ENCODE results near the gene PTGFRN.

The PTGFRN gene

DNA sequence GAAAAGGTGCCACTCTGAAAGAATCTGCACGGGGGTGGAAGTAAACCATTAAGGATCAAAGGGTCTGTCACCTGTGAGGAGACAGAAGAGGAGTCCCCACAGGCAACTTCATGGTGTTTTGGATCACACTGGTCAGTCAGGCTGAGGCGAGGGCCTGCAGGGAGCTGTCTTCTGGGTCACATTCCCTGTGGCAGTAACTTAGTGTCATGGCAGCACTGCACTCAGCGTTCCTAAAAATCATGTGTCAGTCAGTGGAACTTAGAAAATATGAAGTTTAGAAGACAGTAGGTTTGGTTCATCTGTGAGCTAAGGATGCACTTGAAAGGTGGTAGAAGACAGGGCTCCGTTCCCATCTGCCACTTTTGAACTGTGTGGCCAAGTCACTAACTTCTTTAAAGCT is 48.4 kb downstream of the PTGFRN start:
- no peaks in the 10 kb centered on the region for H3K9me3 ChIP-seq (ENCODE audit: insufficient read depth, low read length)
- no peak overlapping the region for H3K4me3 ChIP-seq (ENCODE audit: low read length)
- H3K4me2 ChIP-seq (ENCODE audit: low read length), result no peak overlapping the region
- no peak overlapping the region for H3K9ac ChIP-seq (ENCODE audit: low read length)
- no peaks in the 10 kb centered on the region for H3K27me3 ChIP-seq (ENCODE audit: low read depth, low read length)
- no peaks in the 10 kb centered on the region for H3K36me3 ChIP-seq (replicated peaks; ENCODE audit: low read depth, low read length)
- no peak overlapping the region for H3K27ac ChIP-seq (ENCODE audit: low read length)
- TF ChIP-seq, protein P1, sequence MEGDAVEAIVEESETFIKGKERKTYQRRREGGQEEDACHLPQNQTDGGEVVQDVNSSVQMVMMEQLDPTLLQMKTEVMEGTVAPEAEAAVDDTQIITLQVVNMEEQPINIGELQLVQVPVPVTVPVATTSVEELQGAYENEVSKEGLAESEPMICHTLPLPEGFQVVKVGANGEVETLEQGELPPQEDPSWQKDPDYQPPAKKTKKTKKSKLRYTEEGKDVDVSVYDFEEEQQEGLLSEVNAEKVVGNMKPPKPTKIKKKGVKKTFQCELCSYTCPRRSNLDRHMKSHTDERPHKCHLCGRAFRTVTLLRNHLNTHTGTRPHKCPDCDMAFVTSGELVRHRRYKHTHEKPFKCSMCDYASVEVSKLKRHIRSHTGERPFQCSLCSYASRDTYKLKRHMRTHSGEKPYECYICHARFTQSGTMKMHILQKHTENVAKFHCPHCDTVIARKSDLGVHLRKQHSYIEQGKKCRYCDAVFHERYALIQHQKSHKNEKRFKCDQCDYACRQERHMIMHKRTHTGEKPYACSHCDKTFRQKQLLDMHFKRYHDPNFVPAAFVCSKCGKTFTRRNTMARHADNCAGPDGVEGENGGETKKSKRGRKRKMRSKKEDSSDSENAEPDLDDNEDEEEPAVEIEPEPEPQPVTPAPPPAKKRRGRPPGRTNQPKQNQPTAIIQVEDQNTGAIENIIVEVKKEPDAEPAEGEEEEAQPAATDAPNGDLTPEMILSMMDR (IDR thresholded peaks at IDR 0.05; ENCODE audit: low read depth, low read length), result no peak
- no peak for TF ChIP-seq EZH2phosphoT487 (IDR thresholded peaks at IDR 0.05; ENCODE audit: low read depth)
- H4K20me1 ChIP-seq (ENCODE audit: insufficient read depth, low read length), result no peaks in the 10 kb centered on the region
- no peak overlapping the region for H2AFZ ChIP-seq (ENCODE audit: low read depth, low read length)
- H3K4me1 ChIP-seq (ENCODE audit: low read length), result no peaks in the 10 kb centered on the region
- no peaks in the 10 kb centered on the region for H3K79me2 ChIP-seq (ENCODE audit: low read length)

DNA sequence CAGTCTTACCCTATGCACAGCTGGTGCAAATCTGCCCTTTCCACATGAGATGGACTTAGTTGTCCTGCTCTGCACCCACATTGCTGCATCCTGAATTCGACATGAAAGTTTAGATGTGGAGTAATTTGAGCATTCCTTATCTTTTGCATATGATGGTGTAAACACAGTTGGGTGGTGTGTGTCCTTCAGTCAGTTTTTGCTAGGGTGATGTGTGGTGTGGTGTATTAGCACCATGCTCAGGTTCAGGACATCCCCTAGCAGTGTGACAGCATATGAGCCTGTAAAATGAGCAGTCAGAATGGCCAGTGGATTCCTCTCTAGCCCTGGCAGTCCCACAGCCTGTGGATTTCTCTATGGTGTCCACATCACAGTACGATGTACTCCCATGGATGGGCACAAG is 49.3 kb downstream of the PTGFRN start:
- Histone ChIP-seq H3K79me2 (ENCODE audit: low read length) (no peaks in the 10 kb centered on the region), H3K4me1 (ENCODE audit: low read length) (no peaks in the 10 kb centered on the region), H4K20me1 (ENCODE audit: insufficient read depth, low read length) (no peaks in the 10 kb centered on the region), H3K9me3 (ENCODE audit: insufficient read depth, low read length) (no peaks in the 10 kb centered on the region), H3K9ac (ENCODE audit: low read length) (no peak overlapping the region), H3K27me3 (ENCODE audit: low read depth, low read length) (no peaks in the 10 kb centered on the region), H3K4me3 (ENCODE audit: low read length) (no peak overlapping the region), H2AFZ (ENCODE audit: low read depth, low read length) (no peak overlapping the region), H3K27ac (ENCODE audit: low read length) (no peak overlapping the region), H3K36me3 (replicated peaks; ENCODE audit: low read depth, low read length) (no peaks in the 10 kb centered on the region), H3K4me2 (ENCODE audit: low read length) (no peak overlapping the region)
- TF ChIP-seq, protein P1 (IDR thresholded peaks at IDR 0.05; ENCODE audit: low read depth, low read length), result no peak
- no peak for TF ChIP-seq EZH2phosphoT487 (IDR thresholded peaks at IDR 0.05; ENCODE audit: low read depth)

DNA sequence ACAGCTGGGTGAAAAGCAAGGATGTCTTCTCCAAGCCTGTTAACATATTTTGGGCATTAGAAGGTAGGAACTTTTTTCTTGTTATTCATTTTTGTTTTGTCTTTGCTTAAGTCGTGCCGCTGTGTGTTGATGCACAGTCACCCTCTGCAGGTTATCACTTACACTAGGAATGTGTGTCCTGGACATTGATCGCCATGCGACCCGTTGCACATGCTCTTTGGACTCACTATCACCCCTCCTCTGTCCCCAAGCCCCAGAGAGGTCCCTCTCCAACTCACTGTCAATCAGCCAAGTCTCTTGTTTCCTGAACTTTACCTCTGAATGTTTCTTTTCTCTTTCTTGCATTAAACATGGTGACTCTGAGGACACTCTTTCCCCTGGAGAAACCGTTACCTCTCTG is 51.9 kb downstream of the PTGFRN start:
- H3K9ac ChIP-seq (ENCODE audit: low read length), result no peak overlapping the region
- TF ChIP-seq EZH2phosphoT487 (IDR thresholded peaks at IDR 0.05; ENCODE audit: low read depth), result no peak
- TF ChIP-seq, protein P1 (IDR thresholded peaks at IDR 0.05; ENCODE audit: low read depth, low read length), result no peak

DNA sequence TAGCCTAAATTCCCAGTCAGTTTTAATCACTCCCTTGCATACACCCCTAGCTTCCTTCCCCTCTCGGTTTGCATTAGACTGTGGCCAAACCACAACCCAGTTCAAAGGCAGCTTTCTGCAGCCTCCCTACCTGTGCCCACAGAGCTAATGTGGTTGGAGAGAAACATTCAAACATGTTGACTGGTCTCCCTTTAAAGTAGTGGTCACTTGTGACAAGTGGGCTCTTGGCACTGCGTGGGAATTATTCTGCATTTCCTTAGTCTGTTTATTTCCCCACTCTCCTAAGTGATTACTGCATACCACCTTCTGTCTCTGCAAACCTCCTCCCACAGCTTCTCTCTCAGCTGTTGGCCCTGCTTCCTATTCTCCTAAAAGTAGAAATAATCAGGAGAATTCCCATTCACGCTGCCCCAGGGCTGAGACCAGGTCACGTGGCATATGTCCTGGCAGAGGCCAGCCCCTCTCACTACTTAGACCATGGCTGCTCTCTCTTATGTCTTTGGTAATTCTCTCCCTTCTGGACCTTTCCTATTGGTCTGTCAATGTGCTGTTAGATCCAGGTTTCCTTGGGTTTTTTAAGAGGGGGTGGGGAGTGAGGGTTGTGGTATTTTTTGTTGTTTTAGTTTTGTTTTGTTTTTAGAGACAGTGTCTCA is 53.4 kb downstream of the PTGFRN start:
- no peaks in the 10 kb centered on the region for H3K4me1 ChIP-seq (ENCODE audit: low read length)
- no peaks in the 10 kb centered on the region for H3K36me3 ChIP-seq (replicated peaks; ENCODE audit: low read depth, low read length)
- H3K9me3 ChIP-seq (ENCODE audit: insufficient read depth, low read length), result no peaks in the 10 kb centered on the region
- H3K4me2 ChIP-seq (ENCODE audit: low read length), result no peak overlapping the region
- H3K9ac ChIP-seq (ENCODE audit: low read length), result no peak overlapping the region
- H2AFZ ChIP-seq (ENCODE audit: low read depth, low read length), result no peak overlapping the region
- H3K27ac ChIP-seq (ENCODE audit: low read length), result no peak overlapping the region
- H3K4me3 ChIP-seq (ENCODE audit: low read length), result no peak overlapping the region
- H3K27me3 ChIP-seq (ENCODE audit: low read depth, low read length), result no peaks in the 10 kb centered on the region
- H3K79me2 ChIP-seq (ENCODE audit: low read length), result no peaks in the 10 kb centered on the region
- H4K20me1 ChIP-seq (ENCODE audit: insufficient read depth, low read length), result no peaks in the 10 kb centered on the region
- TF ChIP-seq, protein P1 (IDR thresholded peaks at IDR 0.05; ENCODE audit: low read depth, low read length), result no peak
- no peak for TF ChIP-seq EZH2phosphoT487 (IDR thresholded peaks at IDR 0.05; ENCODE audit: low read depth)

More for the DNA sequence above, 51.9 kb downstream of the PTGFRN start:
- Histone ChIP-seq H3K4me1 (ENCODE audit: low read length) (no peaks in the 10 kb centered on the region), H3K36me3 (replicated peaks; ENCODE audit: low read depth, low read length) (no peaks in the 10 kb centered on the region), H3K27me3 (ENCODE audit: low read depth, low read length) (no peaks in the 10 kb centered on the region), H3K27ac (ENCODE audit: low read length) (no peak overlapping the region), H2AFZ (ENCODE audit: low read depth, low read length) (no peak overlapping the region), H3K4me2 (ENCODE audit: low read length) (no peak overlapping the region), H3K79me2 (ENCODE audit: low read length) (no peaks in the 10 kb centered on the region), H3K9me3 (ENCODE audit: insufficient read depth, low read length) (no peaks in the 10 kb centered on the region), H4K20me1 (ENCODE audit: insufficient read depth, low read length) (no peaks in the 10 kb centered on the region), H3K4me3 (ENCODE audit: low read length) (no peak overlapping the region)
